ENCODE measurements around the gene KLHL24. TPM values are rescaled to one million over a fixed set of nuclear protein-coding genes. Genes with fewer than 3 reads are reported as not detected.

Gene KLHL24, protein sequence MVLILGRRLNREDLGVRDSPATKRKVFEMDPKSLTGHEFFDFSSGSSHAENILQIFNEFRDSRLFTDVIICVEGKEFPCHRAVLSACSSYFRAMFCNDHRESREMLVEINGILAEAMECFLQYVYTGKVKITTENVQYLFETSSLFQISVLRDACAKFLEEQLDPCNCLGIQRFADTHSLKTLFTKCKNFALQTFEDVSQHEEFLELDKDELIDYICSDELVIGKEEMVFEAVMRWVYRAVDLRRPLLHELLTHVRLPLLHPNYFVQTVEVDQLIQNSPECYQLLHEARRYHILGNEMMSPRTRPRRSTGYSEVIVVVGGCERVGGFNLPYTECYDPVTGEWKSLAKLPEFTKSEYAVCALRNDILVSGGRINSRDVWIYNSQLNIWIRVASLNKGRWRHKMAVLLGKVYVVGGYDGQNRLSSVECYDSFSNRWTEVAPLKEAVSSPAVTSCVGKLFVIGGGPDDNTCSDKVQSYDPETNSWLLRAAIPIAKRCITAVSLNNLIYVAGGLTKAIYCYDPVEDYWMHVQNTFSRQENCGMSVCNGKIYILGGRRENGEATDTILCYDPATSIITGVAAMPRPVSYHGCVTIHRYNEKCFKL
- 77.3 and 86.4 TPM in 2 replicates for total RNA-seq (ENCODE audit: low replicate concordance)
- long read RNA-seq, full-length matches to known transcripts, result 75 of 151 reads
- long read RNA-seq, partial matches to known transcripts, result 10 of 151 reads
- long read RNA-seq, other reads (novel, unspliced or antisense), result 66 of 151 reads

DNA sequence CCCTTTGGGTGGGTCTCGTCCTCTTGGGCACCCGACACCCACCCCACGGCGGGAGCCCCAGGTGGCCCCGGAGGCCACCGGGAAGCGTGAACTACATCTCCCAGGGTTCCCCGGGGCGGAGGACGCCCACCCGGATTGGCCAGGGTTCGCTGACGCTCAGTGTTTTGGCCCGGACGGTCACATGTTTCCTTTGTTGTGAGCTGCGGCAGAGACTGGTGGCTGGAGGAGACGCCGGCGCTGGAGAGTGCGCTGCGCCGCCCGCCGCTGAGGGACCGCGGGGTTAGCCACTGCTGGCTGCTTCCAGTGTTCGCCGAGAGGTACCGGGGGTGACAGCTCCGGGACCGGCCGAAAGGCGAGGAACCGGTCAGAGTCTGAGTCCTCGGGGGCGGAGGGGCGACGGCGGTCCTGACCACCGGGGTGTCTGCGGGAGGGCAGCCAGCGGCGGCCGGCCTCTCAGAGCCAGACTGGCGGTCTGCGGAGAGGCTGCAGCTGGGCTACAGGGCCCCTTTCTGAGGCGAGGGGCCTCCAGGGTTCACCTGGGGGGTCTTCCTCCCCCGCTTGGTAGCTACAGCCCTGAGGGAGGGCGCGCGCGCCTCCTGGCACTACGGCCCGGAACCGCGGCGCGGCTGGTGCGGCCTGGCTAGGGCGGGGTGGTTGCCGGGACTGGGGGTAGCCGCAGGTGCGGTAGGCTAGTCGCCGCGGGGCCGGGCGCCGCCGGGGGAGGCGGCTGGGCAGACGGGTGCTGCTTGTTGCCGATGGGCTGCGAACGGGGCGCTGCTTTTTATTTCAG is at the start of gene KLHL24:
TSS of gene KLHL24 (plus strand) at position 193 of the 790 bp plus-strand sequence. CDS start 14,734 bp downstream, outside the sequence.
- H3K9me3 Mint-ChIP-seq, result no peaks in the 10 kb centered on the region
- peaks cover 20% of the 10 kb centered on the region for H3K4me1 Mint-ChIP-seq (ENCODE audit: unreplicated experiment)
- peaks cover 4% of the 10 kb centered on the region for H3K36me3 Mint-ChIP-seq
- no peaks in the 10 kb centered on the region for H3K27me3 Mint-ChIP-seq
- H3K4me3 Mint-ChIP-seq, result peak within 1 kb of the TSS; percentile 94
- peak; percentile 23 for TF ChIP-seq CTCF (conservative IDR thresholded peaks at IDR 0.05)
- DNase-seq (ENCODE audit: extremely low spot score, unreplicated experiment), result peak; percentile 93
- peak within 1 kb of the TSS; percentile 94 for H3K27ac Mint-ChIP-seq

- no peak for TF ChIP-seq CTCF (conservative IDR thresholded peaks at IDR 0.05)
- Mint-ChIP-seq H3K9me3 (peaks cover 4% of the 10 kb centered on the region), H3K4me3 (no peak overlapping the region), H3K27ac (no peak overlapping the region), H3K27me3 (no peaks in the 10 kb centered on the region), H3K36me3 (peaks cover 3% of the 10 kb centered on the region), H3K4me1 (ENCODE audit: unreplicated experiment) (peaks cover 11% of the 10 kb centered on the region)
- DNase-seq (ENCODE audit: extremely low spot score, unreplicated experiment), result no peak
Observed at GRCh38 chr3:183586477-183586876, 48.9 kb upstream of the KLHL24 start.

DNA sequence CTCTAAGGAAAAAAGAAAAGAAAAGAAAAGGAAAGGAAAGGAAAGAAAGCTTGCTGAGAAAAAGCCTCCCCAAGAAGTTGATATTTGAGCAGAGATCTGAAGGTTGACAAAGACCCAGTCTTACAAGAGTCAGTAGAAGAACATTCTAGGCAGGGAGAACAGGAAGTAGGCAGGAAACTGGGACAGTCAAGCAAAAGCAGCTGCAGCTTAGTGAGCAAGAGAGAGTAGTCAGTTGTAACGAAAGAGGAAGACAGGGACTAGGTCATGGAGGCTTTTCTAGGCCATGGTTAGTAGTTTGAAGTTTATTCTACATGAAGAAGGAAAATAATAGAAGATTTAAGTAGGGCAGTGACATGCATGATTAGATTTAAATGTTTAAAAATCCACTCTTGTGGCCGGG is 48.1 kb upstream of the KLHL24 start:
- H3K27me3 Mint-ChIP-seq, result no peaks in the 10 kb centered on the region
- no peak for DNase-seq (ENCODE audit: extremely low spot score, unreplicated experiment)
- H3K27ac Mint-ChIP-seq, result no peak overlapping the region
- no peak overlapping the region for H3K4me3 Mint-ChIP-seq
- TF ChIP-seq CTCF (conservative IDR thresholded peaks at IDR 0.05), result no peak
- H3K9me3 Mint-ChIP-seq, result peaks cover 4% of the 10 kb centered on the region
- peaks cover 3% of the 10 kb centered on the region for H3K36me3 Mint-ChIP-seq
- peaks cover 11% of the 10 kb centered on the region for H3K4me1 Mint-ChIP-seq (ENCODE audit: unreplicated experiment)

- no peak for TF ChIP-seq CTCF (conservative IDR thresholded peaks at IDR 0.05)
- no peak overlapping the region for H3K27ac Mint-ChIP-seq
Observed at GRCh38 chr3:183590442-183590841, 45.0 kb upstream of the KLHL24 start.

DNA sequence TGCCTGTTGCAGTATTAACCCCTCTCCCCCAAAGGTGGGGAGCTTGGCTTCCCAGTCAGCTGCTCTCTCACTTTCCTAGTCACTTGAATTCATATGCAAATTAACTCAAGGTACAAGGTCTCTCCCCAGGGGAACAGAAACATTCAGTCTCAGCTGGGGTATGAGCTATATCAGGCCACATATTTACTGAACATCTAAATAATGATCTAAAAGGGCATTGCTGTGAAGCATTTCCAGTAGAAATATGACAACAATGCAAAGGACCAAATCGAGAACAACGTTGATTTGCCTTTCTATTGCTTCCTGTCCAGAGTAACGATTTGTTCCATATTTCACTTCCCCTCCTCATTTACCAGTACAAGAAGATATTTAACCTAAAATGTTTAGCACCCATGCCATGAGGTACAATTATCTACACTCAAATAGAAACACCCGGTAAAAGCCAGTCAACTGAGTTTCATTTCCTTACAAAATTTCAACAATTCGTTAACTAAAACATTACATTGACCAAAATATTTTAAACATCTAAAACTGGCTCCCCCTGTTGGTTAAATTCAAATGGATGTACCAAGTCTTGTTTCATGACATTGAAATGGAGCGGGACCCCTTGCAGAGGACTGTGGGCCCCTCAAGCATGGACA is 43.4 kb upstream of the KLHL24 start:
- TF ChIP-seq CTCF (conservative IDR thresholded peaks at IDR 0.05), result peak; percentile 36
- Mint-ChIP-seq H3K9me3 (peaks cover 4% of the 10 kb centered on the region), H3K27me3 (no peaks in the 10 kb centered on the region), H3K4me3 (no peak overlapping the region), H3K27ac (no peak overlapping the region), H3K4me1 (ENCODE audit: unreplicated experiment) (no peaks in the 10 kb centered on the region), H3K36me3 (peaks cover 3% of the 10 kb centered on the region)
- DNase-seq (ENCODE audit: extremely low spot score, unreplicated experiment), result no peak

More at GRCh38 chr3:183590442-183590841, 45.0 kb upstream of the KLHL24 start:
- no peak for DNase-seq (ENCODE audit: extremely low spot score, unreplicated experiment)
- H3K4me1 Mint-ChIP-seq (ENCODE audit: unreplicated experiment), result no peaks in the 10 kb centered on the region
- H3K36me3 Mint-ChIP-seq, result peaks cover 3% of the 10 kb centered on the region
- H3K27me3 Mint-ChIP-seq, result no peaks in the 10 kb centered on the region
- no peak overlapping the region for H3K4me3 Mint-ChIP-seq
- peaks cover 4% of the 10 kb centered on the region for H3K9me3 Mint-ChIP-seq

All from type B pancreatic cell (in vitro differentiated cells).